ENCODE measurements around the gene SV2B.
A peak's percentile ranks its signal among the peaks of the same experiment; 100 is the strongest.

Gene SV2B

DNA sequence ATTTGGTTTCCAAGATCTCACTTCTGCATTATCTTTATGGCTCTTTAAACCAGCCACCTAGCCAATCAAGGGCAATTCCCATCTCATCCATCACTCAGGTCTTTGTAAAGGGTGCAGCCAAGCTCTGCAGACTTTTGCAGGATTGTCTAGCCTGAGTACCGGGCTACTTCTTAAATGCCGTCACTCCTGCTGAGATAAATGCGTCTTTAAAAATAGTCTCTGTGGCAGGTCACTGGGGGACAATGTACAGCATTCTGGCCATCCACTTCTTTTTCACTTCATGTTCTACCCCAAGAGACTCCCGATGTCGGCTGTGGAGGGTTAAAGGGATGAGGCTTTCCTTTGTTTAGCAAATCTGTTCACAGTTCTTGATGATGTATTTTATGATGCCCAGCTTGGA, 194.7 kb downstream of the SV2B start:
- no peaks in the 10 kb centered on the region for H3F3A ChIP-seq (ENCODE audit: insufficient read depth)
- H3K27ac ChIP-seq (ENCODE audit: low read depth, low read length) = no peak overlapping the region
- TF ChIP-seq, protein P1, sequence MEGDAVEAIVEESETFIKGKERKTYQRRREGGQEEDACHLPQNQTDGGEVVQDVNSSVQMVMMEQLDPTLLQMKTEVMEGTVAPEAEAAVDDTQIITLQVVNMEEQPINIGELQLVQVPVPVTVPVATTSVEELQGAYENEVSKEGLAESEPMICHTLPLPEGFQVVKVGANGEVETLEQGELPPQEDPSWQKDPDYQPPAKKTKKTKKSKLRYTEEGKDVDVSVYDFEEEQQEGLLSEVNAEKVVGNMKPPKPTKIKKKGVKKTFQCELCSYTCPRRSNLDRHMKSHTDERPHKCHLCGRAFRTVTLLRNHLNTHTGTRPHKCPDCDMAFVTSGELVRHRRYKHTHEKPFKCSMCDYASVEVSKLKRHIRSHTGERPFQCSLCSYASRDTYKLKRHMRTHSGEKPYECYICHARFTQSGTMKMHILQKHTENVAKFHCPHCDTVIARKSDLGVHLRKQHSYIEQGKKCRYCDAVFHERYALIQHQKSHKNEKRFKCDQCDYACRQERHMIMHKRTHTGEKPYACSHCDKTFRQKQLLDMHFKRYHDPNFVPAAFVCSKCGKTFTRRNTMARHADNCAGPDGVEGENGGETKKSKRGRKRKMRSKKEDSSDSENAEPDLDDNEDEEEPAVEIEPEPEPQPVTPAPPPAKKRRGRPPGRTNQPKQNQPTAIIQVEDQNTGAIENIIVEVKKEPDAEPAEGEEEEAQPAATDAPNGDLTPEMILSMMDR (IDR thresholded peaks at IDR 0.05; ENCODE audit: insufficient read depth, low read length, poor library complexity, severe bottlenecking) = no peak
- TF ChIP-seq EZH2phosphoT487 (conservative IDR thresholded peaks at IDR 0.05; ENCODE audit: low read length) = no peak
- H4K20me1 ChIP-seq (ENCODE audit: low read depth, low read length) = no peaks in the 10 kb centered on the region
- H3K79me2 ChIP-seq (ENCODE audit: insufficient read depth, low read length) = no peaks in the 10 kb centered on the region
- no peak overlapping the region for H3K4me3 ChIP-seq (ENCODE audit: insufficient read depth, low read length, poor library complexity, severe bottlenecking)
- no peak overlapping the region for H3K4me2 ChIP-seq (ENCODE audit: low read depth, low read length, poor library complexity, severe bottlenecking)
- H2AFZ ChIP-seq (ENCODE audit: low read depth, low read length, severe bottlenecking) = no peak overlapping the region
- no peaks in the 10 kb centered on the region for H3K36me3 ChIP-seq (ENCODE audit: low read length)
- no peaks in the 10 kb centered on the region for H3K9me3 ChIP-seq (ENCODE audit: insufficient read depth, low read length)
- H3K9me2 ChIP-seq (replicated peaks; ENCODE audit: insufficient read depth, low read length) = no peaks in the 10 kb centered on the region
- no peaks in the 10 kb centered on the region for H3K27me3 ChIP-seq (ENCODE audit: low read length)
- H3K9ac ChIP-seq (ENCODE audit: low read length) = no peak overlapping the region

DNA sequence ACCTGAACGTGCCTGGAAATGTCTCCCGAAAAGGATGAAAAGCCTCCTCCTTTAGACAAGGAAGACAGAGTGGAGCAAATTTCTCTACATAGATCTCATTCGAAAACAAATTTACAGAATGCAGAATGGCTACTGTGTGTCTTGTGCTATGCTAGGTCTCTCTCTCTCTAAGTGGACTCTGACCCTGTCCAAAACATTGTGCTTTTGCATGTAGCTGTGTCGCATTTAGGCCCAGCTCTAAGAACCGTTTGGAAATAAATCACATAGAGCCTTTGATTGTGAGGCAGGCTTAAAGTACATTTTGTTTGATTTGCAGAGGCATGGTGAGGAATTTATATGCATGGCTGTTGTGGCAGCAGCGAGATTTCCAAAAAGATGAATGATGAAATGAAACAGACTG, 198.0 kb downstream of the SV2B start:
- Histone ChIP-seq H3K9me2 (replicated peaks; ENCODE audit: insufficient read depth, low read length) (no peaks in the 10 kb centered on the region), H3K4me2 (ENCODE audit: low read depth, low read length, poor library complexity, severe bottlenecking) (no peak overlapping the region), H2AFZ (ENCODE audit: low read depth, low read length, severe bottlenecking) (no peak overlapping the region), H3K9me3 (ENCODE audit: insufficient read depth, low read length) (no peaks in the 10 kb centered on the region), H4K20me1 (ENCODE audit: low read depth, low read length) (no peaks in the 10 kb centered on the region), H3K9ac (ENCODE audit: low read length) (no peak overlapping the region), H3K27ac (ENCODE audit: low read depth, low read length) (no peak overlapping the region), H3K27me3 (ENCODE audit: low read length) (no peaks in the 10 kb centered on the region), H3K4me3 (ENCODE audit: insufficient read depth, low read length, poor library complexity, severe bottlenecking) (no peak overlapping the region), H3K36me3 (ENCODE audit: low read length) (no peaks in the 10 kb centered on the region), H3K79me2 (ENCODE audit: insufficient read depth, low read length) (no peaks in the 10 kb centered on the region), H3F3A (ENCODE audit: insufficient read depth) (no peaks in the 10 kb centered on the region)
- no peak for TF ChIP-seq EZH2phosphoT487 (conservative IDR thresholded peaks at IDR 0.05; ENCODE audit: low read length)
- TF ChIP-seq, protein P1 (IDR thresholded peaks at IDR 0.05; ENCODE audit: insufficient read depth, low read length, poor library complexity, severe bottlenecking) = no peak

- Histone ChIP-seq H3K9me2 (replicated peaks; ENCODE audit: insufficient read depth, low read length) (no peaks in the 10 kb centered on the region), H3F3A (ENCODE audit: insufficient read depth) (no peaks in the 10 kb centered on the region), H3K36me3 (ENCODE audit: low read length) (no peaks in the 10 kb centered on the region), H3K9ac (ENCODE audit: low read length) (no peak overlapping the region), H3K4me3 (ENCODE audit: insufficient read depth, low read length, poor library complexity, severe bottlenecking) (no peak overlapping the region), H4K20me1 (ENCODE audit: low read depth, low read length) (no peaks in the 10 kb centered on the region), H2AFZ (ENCODE audit: low read depth, low read length, severe bottlenecking) (no peak overlapping the region), H3K27ac (ENCODE audit: low read depth, low read length) (no peak overlapping the region), H3K9me3 (ENCODE audit: insufficient read depth, low read length) (no peaks in the 10 kb centered on the region), H3K27me3 (ENCODE audit: low read length) (no peaks in the 10 kb centered on the region), H3K4me2 (ENCODE audit: low read depth, low read length, poor library complexity, severe bottlenecking) (no peak overlapping the region), H3K79me2 (ENCODE audit: insufficient read depth, low read length) (no peaks in the 10 kb centered on the region)
- TF ChIP-seq, protein P1 (IDR thresholded peaks at IDR 0.05; ENCODE audit: insufficient read depth, low read length, poor library complexity, severe bottlenecking) = peak; percentile 51
- no peak for TF ChIP-seq EZH2phosphoT487 (conservative IDR thresholded peaks at IDR 0.05; ENCODE audit: low read length)
Observed at GRCh38 chr15:91302588-91303439, 202.8 kb downstream of the SV2B start.

Data from SU-DHL-6 (cell line).